Measurements from ENCODE around the gene SUGCT. TPM values are rescaled to one million over a fixed set of nuclear protein-coding genes. Genes with fewer than 3 reads are reported as not detected.

Gene SUGCT
- total and polyA plus RNA-seq, 9 of the 15 experiments (the other 6 are each of a cell fraction or from before 2014, with no cell fraction given): 0.58 to 2.5 (median 1.4) TPM

DNA sequence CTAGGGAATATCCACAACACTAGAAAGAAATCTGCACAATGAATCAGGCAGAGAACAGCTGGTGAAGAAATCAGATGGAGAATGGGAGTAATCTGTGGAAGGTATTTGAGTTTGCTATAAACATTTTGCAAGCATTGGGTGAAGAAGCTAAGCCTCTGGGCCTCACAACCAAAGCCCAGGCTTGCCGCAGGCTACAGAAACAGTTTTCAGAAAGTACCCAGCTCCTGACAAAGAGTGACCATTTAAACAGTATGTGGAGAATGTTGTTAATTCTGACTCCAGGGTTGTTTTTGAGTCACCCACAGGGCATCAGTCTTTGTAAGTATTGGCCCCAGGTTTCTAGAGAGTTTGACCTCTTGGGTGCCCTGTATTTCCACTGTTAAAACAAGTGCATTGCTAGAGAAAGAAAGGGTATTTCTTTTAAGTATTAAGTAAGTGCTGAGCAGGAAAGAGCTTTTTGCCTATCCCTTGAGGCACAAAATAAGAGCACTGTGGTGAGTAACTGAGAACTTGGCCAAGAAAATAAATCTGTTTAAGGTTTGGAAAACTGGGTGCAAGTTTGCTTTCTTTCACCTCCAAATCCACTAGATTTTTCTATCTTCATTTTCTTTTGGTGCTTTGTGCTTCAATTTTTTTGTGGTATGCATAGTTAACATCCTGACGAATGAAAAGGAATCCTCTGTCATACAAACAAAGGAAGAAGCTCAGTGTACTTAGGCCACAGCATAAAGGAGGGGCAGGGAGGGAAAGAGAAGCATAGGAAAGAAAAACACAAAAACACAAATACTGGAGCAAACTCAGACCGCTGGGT is 691.8 kb downstream of the SUGCT start:
- Histone ChIP-seq H3K4me1 (replicated peaks in 1 of 2; ENCODE audit: control insufficient read depth in 2 of 2, insufficient read depth in 2 of 2, low read length in 2 of 2) (no peaks in the 10 kb centered on the region), H3K27me3 (ENCODE audit: control insufficient read depth in 2 of 2, insufficient read depth in 2 of 2, low read length in 2 of 2) (no peaks in the 10 kb centered on the region), H3K9me1 (ENCODE audit: control insufficient read depth, insufficient read depth, low read length) (no peaks in the 10 kb centered on the region), H3K36me3 (ENCODE audit: control insufficient read depth, insufficient read depth, low read length) (no peaks in the 10 kb centered on the region), H3K9me3 (replicated peaks; ENCODE audit: control insufficient read depth, insufficient read depth, low read depth, low read length) (no peaks in the 10 kb centered on the region), H4K20me1 (replicated peaks; ENCODE audit: control insufficient read depth, insufficient read depth, low read length) (no peaks in the 10 kb centered on the region), H3K79me2 (ENCODE audit: control insufficient read depth, insufficient read depth, low read length) (no peaks in the 10 kb centered on the region), H2AFZ (ENCODE audit: low read depth, low read length) (no peak overlapping the region), H3K27ac (ENCODE audit: extremely low read depth, low read depth, low read length) (no peak overlapping the region), H3K4me3 (no peak overlapping the region), H3K9ac (ENCODE audit: insufficient read depth in 1 of 2, low read depth in 2 of 2, low read length in 2 of 2) (no peak overlapping the region), H3K4me2 (ENCODE audit: insufficient read depth, low read length) (no peak overlapping the region)
- intact Hi-C loops (cut with micrococcal nuclease): no loop called here
- WGBS (ENCODE audit: insufficient coverage, low coverage, missing lambda C conversion rate): 9% methylated on average over 3 of the region's 3 CpGs
- no peak for DNase-seq (ENCODE audit: extremely low read depth in 1 of 4, low spot score in 3 of 4)
- POLR2A ChIA-PET: no interaction called here
- in situ Hi-C loops (cut with MboI): no loop called here
- TF ChIP-seq ZNF699 (CRISPR knock-in tag; IDR thresholded peaks at IDR 0.05; ENCODE audit: insufficient replicate concordance) (no peak), BRCA1 (IDR thresholded peaks at IDR 0.05) (no peak), BRCA1 (CRISPR knock-in tag; IDR thresholded peaks at IDR 0.05) (no peak), NFXL1 (CRISPR knock-in tag; IDR thresholded peaks at IDR 0.05) (no peak), MYNN (IDR thresholded peaks at IDR 0.05) (no peak), MYNN (CRISPR knock-in tag; IDR thresholded peaks at IDR 0.05) (no peak), RBM15 (IDR thresholded peaks at IDR 0.05; ENCODE audit: insufficient read depth, low read length) (no peak), CBX3 (IDR thresholded peaks at IDR 0.05; ENCODE audit: borderline replicate concordance in 1 of 2, low read length in 2 of 2) (no peak), SRSF9 (IDR thresholded peaks at IDR 0.05; ENCODE audit: borderline replicate concordance, low read depth, low read length) (no peak)
- TF ChIP-seq, protein P1, sequence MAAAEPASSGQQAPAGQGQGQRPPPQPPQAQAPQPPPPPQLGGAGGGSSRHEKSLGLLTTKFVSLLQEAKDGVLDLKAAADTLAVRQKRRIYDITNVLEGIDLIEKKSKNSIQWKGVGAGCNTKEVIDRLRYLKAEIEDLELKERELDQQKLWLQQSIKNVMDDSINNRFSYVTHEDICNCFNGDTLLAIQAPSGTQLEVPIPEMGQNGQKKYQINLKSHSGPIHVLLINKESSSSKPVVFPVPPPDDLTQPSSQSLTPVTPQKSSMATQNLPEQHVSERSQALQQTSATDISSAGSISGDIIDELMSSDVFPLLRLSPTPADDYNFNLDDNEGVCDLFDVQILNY (CRISPR knock-in tag; IDR thresholded peaks at IDR 0.05): no peak
- TF ChIP-seq, protein P2, sequence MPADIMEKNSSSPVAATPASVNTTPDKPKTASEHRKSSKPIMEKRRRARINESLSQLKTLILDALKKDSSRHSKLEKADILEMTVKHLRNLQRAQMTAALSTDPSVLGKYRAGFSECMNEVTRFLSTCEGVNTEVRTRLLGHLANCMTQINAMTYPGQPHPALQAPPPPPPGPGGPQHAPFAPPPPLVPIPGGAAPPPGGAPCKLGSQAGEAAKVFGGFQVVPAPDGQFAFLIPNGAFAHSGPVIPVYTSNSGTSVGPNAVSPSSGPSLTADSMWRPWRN (IDR thresholded peaks at IDR 0.05; ENCODE audit: low read depth): no peak
- BruUV-seq (replicated peaks): no TSS peak
- ATAC-seq: no peak
- CTCF ChIA-PET (ENCODE audit: low intra/inter-chr PET ratio): no interaction called here
- FAIRE-seq: no peak

Measured in K562 (cell line).